HG03060 (cell line): ENCODE results near the gene STAM.
"Not testable (repeated sequence)": the region's sequence is repeated elsewhere in the genome, so short reads cannot be mapped to it uniquely, and the experiment has no call there.

Source experiments
- ATAC-seq: cut with Tn5 transposase; IDR thresholded peaks from one replicate; pipeline ENCODE4 v1.9.1; 2021; ENCODE audit warnings: low read depth, moderate number of reproducible peaks; ENCODE audit not compliant: unreplicated experiment

Gene STAM

GRCh38 chr10:17643755-17644484 lies at the start of gene STAM:
TSS of gene STAM (plus strand) at chr10:17644151. CDS start at chr10:17644340, 189 bp downstream.
- peak; percentile 63 for ATAC-seq

- no peak for ATAC-seq
Measured at GRCh38 chr10:17597386-17597785, 46.6 kb upstream of the STAM start.

- ATAC-seq = no peak
Measured at GRCh38 chr10:17599089-17599488, 44.9 kb upstream of the STAM start.

- no peak for ATAC-seq
Measured at GRCh38 chr10:17605936-17606335, 38.0 kb upstream of the STAM start.

GRCh38 chr10:17606547-17607040 lies 37.4 kb upstream of the STAM start:
- no peak for ATAC-seq

- ATAC-seq = no peak
Measured at GRCh38 chr10:17607060-17607459, 36.9 kb upstream of the STAM start.

- peak; percentile 71 for ATAC-seq
Measured at GRCh38 chr10:17607603-17608332, 36.2 kb upstream of the STAM start.

GRCh38 chr10:17609523-17610079 lies 34.4 kb upstream of the STAM start:
- ATAC-seq = no peak

- ATAC-seq = no peak
Measured at GRCh38 chr10:17616403-17617030, 27.4 kb upstream of the STAM start.

GRCh38 chr10:17617031-17617911 lies 26.7 kb upstream of the STAM start, which contains the start of gene HACD1:
TSS of gene HACD1 (minus strand) at chr10:17617374. CDS start at chr10:17617339, 35 bp downstream.
- ATAC-seq = peak; percentile 51

- ATAC-seq = no peak
Measured at GRCh38 chr10:17622061-17622460, 21.9 kb upstream of the STAM start.

GRCh38 chr10:17624996-17625395 lies 19.0 kb upstream of the STAM start:
- ATAC-seq = no peak

GRCh38 chr10:17626656-17627055 lies 17.3 kb upstream of the STAM start:
- no peak for ATAC-seq

GRCh38 chr10:17632590-17632989 lies 11.4 kb upstream of the STAM start:
- ATAC-seq = not testable (repeated sequence)

- no peak for ATAC-seq
Measured at GRCh38 chr10:17633353-17633752, 10.6 kb upstream of the STAM start.

- ATAC-seq = no peak
Measured at GRCh38 chr10:17637869-17638268, 6.1 kb upstream of the STAM start.

- ATAC-seq = no peak
Measured at GRCh38 chr10:17640331-17640816, 3.6 kb upstream of the STAM start.

GRCh38 chr10:17643339-17643754 lies 604 bp upstream of the STAM start:
- peak; percentile 13 for ATAC-seq

- peak; percentile 14 for ATAC-seq
Measured at GRCh38 chr10:17644485-17644943, 563 bp downstream of the STAM start.
